ENCODE results near the gene PARL.
"Not testable (repeated sequence)": the region's sequence is repeated elsewhere in the genome, so short reads cannot be mapped to it uniquely, and the experiment has no call there.

Gene PARL

DNA sequence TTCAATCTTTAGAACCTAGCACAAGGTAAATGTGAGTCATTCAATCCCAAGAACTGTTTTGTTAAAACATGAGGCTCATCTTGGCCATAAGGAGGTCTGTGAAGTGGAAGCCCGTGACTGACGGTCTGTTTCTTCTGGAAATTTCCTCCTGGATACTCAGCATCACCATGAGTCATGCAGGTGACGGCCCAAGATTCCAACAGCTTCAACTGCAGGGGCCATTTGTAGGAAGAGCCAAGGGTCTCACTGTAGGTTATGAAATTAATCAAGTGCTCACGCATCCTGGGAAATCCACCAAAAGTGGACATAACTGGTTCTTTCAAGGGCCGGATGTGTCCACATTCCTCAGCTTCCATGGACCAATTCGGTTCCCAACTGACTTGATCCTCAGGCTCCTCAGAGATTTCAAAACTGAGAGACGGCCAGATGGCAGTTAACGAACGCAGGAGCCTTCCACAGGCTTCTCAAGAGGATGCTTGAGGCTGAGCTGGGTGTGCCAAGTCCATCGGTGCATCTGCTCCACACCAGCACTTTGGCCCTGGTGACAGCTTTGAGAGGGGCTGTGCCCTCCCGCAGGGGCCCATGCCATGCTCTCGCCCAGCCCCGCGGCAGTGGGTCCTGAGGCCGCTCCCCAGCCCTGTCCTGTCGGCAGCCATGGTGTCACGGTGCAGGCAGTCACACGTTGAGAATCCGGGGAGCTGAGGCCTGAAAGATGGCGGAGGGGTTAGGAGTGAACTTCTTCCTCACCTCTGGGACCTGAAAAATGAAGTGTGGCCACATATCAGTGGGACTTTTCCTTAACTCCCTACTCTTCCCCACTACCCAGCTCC lies 67.8 kb downstream of the PARL start:
- no peak for DNase-seq

DNA sequence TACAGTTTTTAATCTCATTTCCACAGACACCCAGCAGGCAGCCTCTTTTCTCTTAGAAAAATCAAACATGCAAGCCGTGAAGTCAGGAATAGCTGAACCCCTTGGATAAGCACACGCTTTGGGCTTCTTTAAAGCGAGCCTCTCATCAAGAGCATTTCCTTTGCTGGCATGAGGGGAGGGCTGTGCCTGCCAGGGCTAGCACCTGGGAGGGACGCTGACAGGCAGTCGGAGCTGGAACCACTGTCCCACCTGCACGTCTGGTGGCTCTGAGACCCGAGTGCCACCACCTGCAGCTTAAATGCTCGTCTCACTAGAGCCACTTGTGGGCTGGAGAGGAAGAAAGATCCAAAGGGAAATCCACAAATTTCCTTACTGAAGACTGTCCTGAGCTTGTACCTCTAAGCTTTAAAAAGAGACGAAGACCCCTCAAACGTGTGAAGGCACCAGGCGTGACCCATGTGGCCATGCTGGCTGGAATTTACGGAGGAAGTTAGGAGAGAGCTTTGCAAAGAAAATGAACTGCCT lies 68.7 kb downstream of the PARL start:
- no peak for DNase-seq

DNA sequence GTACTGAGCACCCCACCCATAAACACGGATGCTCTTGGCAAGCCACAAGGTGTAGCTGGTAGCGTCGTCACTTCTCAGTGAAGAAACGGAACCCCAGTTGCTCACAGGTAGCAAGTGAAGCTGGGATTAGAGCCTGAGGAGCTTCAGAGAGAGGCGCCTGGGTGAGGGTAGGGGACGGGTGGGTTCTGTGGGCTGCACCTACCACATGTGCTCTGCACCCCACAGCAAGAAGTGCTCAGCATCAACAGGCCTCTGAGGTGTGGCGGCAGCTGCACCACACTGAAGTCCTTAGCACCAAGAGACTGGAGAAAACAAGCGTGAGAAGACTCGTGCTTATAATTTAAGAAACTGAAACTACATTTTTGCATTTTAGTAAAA lies 69.1 kb downstream of the PARL start:
- no peak for DNase-seq

DNA sequence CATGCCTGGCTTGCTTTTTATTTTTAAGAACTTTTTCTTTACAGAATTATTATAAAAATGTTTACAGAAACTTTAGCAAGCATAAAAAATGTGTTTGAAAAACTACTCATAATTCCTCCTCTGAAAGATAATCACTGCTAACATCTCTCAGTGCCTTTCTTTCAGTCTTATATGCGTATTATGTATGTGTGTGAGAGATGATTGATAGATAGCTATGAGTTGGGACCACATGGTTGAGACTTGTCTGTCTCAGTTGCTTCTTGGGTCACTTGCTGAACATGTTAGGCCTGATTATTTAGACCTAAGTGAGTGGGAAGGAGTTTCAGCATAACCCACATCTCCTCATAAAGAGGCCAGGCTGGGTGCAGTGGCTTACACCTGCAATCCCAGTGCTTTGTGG lies 70.4 kb downstream of the PARL start:
- no peak for DNase-seq

DNA sequence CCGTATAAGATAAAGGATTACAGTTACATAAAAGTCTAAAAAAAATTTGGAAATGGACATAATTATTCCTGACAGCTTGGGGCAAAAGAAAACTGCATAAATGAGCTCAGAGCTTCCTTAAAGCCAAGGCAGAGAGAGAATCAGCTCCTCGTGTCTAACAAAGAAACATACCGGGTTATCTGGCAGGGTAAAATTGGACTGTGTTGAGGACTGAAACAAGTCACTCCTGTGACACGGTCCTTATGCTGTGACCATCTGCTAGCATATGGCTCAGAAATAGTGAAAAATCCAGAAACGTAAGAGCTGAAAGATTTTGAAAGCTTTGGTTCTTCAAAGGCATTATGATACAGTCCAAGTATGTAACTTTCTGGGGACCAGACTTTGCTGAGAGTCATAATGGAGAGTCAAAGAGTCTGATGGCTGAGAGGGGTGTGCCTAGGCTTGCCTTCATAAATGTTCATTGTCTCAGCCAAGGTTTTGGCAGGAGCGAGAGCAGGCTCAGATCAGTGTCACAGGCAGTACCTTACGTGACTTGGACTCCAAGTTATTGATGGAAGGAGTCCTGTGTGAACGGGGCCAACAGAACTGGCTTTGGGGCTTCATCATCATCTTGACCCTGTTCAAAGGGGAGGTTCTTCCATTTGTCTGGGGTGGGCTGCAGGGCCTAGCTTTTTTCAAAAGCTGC lies 71.8 kb downstream of the PARL start:
- no peak for DNase-seq

DNA sequence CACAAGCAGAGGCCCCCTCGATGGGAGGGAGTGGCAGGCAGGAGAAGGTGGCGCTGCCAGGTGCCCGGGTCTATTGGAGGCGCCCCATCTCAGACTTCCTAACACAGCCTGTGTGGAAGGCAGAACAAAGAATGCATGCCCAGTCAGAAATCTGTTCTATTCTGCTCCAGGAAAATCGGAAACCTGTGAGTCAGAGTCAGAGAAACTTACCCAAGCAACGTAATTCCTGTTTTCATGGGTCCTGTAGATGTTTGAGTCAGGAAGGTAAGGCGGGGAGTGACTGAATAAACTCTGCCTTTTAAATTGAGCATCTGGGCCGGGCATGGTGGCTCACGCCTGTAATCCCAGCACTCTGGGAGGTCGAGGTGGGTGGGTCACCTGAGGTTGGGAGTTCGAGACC lies 73.0 kb downstream of the PARL start:
- no peak for DNase-seq

DNA sequence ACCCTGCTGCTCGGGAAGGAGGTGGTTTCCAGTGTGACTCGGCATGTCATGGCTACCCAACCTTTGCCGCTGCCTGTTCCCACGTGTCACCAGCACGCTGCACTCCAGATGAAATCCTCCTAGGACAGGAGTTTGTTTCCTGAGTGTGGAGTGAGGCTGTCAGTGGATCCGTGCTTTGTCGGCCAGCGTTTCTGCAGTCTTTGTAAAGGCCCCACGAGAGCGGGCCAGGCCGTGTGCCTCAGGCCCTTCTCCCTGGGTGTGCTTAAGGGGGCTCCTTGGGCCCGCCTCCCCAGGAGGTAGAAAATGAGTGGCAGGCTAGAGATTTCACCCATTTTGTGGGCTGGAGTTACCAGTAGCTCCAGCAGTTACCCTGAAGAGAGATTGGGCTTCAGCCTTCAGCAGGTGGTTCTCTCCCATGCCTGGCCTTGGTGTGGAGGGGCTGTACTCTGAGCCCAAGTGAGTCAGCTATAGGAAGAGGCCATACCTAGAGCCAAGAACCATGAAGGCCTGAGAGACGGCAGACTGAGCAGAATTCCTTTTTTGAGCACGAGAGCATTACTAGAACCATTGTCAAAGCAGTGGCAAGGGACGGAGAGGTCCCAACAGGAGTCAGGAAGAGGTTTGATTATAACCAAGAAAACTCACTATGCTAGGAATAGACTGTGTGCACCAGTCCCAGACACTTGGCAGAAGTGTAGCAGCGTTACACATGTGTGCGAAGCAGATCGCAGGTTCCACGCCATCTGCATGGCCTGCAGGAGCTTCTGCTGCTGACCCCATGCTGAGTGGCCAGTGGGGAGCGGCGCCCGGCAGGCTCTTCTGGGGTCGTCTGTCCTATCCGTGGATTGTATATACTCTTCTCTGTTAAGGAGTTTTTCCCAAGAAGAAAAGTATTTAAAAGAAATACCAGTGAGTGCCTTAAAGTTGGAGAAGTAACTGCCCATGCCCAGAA lies 73.8 kb downstream of the PARL start:
- no peak for DNase-seq

DNA sequence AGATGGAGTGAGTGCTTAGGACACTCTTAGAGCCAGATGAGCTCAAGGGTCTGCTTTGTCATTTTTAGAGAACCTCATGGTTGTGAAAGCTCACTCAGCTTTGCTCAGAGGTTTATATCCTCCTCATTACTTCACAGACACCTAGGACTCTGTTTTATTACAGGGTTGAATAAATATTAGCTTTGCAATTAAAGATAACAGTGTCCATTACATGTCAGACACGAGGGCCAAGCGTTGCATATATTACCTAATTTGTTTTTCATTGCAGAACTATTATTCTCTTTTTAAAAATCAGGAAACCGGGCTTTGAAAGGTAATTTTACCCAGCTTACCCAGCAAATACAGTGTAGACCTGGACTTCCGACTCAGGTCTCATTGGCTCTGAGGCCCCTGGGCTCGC lies 75.4 kb downstream of the PARL start:
- no peak for DNase-seq

DNA sequence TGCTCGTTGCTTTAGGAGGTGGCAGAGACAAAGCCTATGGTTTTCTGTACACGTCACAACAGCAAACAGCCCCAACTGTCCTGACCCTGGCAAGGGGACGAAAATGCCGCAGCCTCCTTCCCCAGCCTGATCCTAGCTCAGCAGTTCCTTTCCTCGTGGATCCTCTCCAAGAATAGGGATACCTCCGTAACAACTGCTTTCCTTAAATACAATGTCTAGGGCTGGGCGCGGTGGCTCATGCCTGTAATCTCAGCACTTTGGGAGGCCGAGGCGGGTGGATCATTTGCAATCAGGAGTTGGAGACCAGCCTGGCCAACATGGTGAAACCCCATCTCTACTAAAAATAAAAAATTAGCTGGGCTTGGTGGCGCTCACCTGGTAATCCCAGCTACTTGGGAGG lies 76.3 kb downstream of the PARL start:
- DNase-seq, result no peak

DNA sequence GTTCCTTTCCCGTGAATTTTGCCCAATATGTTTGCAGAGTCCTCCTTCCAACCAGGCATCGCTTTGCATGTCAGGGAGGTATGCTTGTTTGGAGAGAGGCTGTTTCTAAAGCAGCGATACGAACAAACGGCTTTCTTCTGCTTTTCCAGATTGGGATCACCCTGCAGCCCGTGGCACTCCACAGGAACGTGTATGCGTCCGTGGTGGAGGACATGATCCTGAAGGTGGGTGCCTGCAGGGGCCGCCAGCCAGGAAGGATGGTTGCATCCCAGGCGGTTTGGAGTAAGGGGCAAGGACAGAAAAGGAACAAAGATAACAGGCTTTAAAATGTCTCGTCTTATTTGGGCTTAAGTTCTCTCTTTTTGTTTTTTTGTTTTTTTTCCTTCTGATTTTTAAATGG lies 76.8 kb downstream of the PARL start:
- no peak for DNase-seq

DNA sequence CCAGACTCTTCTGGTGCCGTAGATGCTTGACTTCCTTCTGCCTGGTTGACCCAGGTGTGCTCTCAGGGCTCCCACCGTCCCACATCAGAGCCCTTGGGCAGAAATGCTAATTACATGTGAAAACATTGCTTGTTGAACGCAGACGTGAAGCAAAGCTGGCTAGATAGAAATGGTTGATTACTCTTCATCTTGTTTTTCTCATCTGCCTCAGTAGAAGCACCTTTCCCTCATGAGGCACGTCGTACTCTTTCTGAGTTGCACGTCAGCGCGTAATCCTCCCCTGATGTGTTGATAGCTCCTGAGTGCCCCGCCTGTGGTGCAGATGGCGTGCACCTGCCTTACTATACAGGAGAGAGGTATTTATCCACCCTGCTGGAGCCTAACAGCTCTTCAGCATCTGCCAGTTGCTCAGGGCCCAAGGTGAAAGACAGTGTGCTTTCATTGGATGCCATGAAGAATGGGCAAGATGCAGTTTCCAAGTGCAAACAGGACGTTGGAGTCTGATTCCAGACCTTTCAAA lies 77.4 kb downstream of the PARL start:
- no peak for DNase-seq

DNA sequence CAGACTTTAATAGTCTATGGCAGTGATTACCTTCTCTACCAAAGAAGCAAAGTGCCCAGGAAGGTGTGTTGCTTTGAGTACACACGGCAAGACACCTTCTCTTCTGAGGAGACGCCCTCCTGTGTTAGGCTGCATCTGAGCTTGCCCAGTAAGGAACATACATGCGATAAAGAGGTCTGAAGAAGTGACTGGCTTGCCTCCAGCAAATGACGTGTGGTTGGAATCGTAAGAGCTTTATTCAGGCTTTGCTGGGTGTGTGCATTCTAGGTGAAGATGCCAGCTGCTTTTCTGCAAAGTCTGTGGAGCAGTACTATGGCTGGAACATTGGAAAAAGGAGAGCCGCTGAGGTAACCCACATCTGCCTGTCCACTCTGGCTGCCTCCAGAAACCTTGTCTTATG lies 81.7 kb downstream of the PARL start:
- DNase-seq, result no peak

DNA sequence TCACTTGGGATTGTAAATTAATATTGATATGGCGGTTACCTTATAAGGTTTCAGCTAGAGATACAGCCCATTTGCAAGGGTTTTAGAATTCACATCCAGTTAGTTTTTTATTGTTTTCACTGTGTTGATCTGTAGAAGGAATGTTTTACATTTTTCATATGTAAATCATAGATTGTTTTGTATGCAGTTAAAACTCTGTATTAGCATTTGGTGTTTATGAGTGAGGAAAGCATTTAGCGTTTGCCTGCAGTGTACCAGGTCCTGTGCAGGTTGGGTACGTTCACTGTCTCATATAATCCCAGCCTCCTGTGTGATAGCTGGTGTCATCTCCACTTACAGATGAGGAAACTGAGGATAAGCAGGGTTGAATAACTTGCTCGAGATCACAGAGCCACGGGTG lies 83.1 kb downstream of the PARL start:
- no peak for DNase-seq

DNA sequence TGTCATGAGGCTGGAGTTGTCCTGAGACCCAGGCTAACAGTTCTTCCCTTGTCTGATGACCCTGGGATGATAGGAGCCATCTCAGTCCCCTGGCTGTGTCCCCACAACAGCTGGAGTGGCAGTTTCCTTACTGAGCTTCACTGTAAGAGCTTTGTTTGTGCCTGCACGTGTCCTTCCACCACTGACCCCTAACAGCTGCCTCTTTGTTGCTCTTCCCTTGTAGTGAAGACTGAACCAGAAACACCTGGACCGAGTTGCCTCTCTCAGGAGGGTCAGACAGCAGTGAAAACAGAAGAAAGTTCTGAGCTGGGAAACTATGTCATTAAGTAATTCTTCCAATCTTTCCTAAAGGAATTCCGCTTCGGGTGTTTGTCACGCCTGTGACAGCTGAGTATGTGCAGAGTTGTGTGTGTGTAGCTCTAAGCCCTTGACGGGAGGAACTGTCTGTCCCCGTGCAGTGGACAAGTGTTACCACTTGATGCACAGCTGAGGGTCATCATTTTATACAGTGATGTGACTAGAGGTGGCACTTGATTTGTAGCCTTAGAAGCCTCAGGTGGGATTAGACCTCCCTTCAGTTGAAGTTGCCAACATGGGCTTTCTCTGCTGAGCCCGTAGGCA lies 84.3 kb downstream of the PARL start:
- DNase-seq, result no peak

DNA sequence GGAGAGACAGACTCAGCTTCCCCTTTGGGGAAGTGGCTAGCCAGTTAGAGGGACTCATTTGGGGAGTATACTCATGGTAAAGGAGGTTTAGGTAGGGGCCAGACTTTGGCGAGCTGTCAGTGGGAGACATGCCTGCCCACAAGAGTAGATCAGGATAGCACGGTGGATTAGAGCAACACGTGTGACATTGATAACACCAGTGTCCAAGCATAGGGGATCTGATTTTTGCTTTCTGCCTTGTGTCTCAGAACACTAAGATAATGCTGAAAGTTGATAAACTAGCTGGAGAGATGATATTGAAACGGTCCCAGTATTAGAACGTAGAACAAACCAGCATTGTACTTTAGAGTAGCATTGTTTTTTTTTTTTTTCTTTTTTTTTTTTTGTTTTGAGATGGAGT lies 85.2 kb downstream of the PARL start:
- no peak for DNase-seq

DNA sequence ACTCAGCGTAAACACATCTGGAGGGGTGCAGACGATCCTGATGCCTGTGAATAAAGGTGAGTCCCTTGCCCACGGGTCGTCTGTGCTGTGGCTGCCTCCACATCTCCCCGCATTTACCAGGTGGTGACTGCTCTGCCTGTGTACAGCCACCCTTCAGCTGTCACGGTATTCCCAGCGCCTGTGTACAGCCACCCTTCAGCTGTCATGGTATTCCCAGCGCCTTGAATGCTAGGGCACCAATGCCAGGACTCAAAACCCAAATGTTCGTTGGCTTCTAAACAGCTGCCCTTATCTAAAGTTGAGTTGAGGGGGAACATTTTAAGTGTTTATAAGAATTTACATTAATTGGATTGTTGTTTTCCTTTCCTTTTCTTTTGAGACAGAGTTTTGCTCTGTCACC lies 86.7 kb downstream of the PARL start:
- no peak for DNase-seq

DNA sequence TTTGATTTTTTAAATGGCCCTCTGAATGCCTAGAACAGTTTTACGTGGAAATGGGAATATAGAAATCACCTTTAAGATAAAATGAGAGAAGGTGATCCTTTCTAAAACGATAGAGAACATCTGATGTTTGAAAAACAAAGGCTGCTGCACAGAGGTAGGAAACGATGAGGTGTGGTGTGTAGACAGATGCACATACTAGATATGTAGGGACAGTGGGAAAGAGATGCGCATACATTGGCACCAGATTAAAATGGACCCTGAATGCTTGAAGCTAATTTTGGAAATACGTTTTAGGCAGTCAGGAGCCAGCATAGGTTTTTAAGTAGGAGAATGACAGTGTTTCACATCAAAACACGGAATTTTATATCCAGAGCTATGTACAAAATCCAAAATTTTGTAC lies 88.3 kb downstream of the PARL start:
- no peak for DNase-seq

DNA sequence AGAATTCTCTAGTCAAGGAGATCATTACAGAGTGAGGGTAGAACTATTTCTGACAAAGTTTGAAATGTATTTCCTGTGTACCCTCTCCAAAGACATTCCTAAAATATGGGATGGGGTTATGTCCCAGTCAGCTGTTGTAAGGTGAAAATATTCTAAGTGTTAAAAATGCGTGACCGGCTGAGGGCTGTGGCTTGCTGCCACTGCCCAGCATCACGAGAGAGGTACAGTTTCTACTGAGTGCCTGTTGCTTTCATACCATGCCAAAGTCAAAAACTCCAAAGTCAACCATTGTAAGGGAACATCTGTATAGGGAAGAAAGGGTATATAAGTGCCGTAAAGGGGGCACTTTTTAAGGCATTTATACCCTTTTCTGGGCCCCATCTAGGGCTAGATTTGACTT lies 90.2 kb downstream of the PARL start:
- no peak for DNase-seq

DNA sequence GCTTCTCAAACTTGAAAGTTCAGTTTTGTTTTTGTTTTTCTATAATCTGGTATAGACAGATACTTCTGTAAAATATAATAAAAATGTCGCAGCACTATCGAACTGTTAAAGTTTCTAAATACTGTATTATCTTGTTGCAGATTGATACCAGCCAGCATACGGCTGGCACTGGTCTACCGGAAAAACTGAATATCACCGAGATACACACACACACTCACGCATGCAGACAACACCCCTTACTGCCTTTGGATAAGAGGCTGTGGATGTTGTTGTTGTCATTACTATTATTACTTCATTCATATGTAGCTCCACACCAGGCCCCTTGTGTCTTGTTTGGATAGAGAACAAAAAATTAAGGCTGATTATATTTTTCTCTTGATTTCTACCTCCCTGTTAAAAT lies 91.7 kb downstream of the PARL start:
- no peak for DNase-seq

DNA sequence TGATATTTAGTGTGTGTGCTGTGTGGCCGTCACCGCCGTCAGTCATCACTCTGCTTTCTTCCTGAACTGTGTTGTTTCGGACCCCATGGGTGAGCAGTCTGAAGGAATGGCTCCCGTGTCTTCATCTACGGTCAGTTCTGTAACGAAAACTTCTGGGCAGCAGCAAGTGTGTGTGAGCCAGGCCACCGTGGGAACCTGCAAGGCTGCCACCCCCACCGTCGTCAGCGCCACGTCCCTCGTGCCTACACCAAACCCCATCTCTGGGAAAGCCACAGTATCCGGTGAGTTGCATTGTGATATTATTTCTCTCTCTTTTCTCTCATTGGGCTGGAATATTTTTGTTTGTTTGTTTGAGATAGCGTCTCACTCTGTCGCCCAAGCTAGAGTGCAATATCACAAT lies 94.0 kb downstream of the PARL start:
- no peak for DNase-seq

DNA sequence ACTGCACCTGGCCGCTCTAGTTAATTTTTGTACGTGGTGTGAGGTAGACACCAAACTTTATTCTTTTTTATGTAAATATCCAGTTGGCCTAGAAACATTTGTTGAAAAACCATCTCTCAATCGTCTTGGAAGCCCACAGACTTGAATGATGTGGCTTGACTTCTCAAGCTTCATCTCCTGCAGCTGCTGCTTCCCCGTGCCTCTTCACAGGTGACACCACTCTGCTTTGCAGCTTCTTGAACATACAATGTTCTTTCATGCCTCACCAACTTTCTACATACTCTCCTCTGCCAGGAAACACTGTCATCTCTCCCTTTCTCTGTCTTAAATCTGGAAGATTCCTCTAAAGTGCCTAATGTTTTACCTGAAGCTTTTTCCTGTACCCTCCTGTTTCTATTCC lies 94.9 kb downstream of the PARL start:
- DNase-seq, result no peak

DNA sequence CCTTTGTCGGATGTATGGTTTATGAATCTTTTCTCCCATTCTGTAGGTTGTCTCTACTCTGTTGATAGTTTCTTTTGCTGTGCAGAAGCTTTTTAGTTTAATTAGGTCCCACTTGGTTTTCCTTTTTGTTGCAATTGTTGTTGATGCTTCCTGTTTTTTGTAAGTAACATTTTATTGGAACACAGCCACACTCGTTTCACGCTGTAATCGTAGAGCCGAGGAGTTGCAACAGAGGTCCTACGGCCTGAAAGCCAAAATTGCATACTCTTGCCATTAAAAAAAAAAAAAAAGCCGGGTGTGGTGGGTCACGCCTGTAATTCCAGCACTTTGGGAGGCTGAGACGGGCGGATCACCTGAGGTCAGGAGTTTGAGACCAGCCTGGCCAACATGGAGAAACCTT lies 100.2 kb downstream of the PARL start:
- DNase-seq, result not testable (repeated sequence)
